NCI-H345 treated with DMSO at 0.1 percent for 48 hours (cell line): Measurements from ENCODE around the gene SLC6A6.

ENCODE experiments used
- DNase-seq: peaks from one replicate; lab custom pipeline; 2025; ENCODE audit not compliant: unreplicated experiment; lab: John Stamatoyannopoulos, UW

Gene SLC6A6

DNA sequence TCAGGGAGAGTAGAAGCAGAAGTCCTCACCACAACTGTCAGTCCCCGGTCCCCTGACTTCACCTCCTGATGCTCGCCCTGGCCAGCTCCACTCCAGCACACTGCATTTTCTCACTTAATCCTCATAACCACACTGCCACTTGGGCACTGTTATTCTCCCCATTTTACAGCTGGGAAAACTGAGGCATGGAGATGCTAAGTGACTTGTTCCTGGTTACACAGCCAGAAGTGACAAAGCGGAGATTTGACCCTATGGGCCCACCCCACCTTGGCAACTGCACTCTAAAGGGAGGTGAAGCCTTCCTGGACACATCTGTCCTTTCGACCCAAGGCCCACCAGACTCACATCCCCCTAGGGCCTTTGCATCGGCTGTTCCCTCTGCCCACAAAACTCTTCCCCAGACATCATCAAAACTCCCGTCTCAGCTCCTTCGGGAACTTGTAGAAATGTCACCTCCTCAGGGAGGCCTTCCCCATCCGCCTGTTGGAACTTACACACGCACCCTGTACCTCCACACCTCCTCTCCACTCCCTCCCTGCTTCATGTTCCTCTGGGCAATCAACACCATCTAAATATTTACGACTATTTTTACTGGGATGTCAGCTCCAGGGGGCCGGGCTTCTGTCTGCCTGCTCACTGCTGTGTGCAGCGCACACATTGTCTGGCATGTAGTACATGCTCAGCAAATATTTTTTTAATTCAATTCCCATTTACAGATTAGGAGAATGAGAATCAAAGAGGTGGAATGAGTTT is 134.6 kb downstream of the SLC6A6 start:
- DNase-seq, result no peak

DNA sequence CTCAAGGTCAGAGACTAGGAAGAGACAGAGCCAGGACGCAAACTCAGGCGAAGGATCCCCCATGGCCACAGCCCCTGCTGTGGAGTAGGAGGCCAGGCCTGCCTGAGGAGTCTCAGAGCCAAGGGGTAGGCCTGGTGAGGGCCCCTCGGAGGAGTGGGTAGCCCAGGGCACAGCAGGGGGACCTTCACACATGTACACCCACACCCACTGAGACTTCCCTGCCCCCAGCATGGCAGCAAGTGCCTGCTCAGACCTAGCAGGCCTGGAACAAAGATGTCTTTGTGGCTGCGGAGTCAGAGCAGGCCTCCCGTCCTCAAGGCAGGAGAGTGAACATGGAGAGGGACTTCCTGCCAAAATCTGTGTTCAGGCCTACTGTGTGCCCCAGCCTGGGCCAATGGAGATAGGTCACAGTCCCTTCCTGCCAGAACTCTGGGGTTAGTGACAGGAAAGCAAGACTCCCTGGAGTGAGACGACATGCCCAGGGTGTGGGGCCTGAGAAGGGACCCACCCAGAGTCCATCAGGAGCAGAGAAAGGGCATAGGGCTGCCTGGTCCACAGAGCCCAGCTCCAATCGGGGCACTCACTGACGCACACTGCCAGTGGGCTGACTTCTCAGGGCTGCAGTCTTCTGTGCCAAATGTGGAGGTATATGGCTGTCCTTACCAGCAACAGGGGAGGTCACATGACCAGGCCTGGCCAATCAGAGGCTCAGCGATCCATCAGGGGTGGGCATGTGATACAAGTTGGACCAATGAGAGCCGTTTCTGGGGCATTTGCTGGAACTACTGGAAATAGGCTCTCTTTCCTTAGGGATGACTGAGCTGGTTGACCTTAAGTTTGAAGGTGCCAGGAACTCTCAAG is 135.4 kb downstream of the SLC6A6 start:
- DNase-seq, result no peak

DNA sequence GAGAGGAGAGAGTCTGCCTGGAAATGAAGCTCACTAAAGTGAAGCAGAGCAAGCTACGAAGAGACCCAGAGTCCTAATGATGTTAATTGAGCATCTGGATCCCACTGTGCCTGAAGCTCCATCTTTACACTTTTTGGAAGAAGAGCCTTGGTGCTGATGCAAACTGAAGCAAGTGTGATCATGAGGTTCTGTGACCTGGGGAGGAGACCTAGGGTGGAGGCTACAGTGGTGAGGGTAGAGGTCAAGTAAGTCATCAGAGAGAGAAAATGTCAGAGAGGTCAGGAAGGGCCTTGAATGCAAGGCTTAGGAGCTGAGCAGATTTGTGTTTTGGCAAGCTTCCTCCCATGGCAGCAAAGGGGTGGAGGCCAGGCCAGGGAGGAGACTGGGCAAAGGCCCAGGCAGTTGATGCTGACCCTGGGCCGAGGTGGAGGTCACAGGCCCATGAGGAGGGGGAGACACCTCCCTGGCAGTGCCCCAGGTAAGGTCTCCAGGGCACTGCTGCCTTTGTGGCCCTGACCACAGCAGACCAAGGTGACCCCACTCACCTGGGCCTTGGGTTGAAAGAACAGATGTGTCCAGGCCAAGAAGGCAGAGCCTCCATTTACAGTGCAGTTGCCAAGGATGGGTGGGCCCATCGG is 136.2 kb downstream of the SLC6A6 start:
- no peak for DNase-seq
